NCI-H2196 treated with DMSO at 0.1 percent for 48 hours (cell line): ENCODE measurements around the gene HNRNPA2B1.
"Not testable (repeated sequence)": the region's sequence is repeated elsewhere in the genome, so short reads cannot be mapped to it uniquely, and the experiment has no call there.

Experiments
- DNase-seq: peaks from one replicate; lab custom pipeline; 2025; ENCODE audit not compliant: unreplicated experiment; lab: John Stamatoyannopoulos, UW

The HNRNPA2B1 gene

GRCh38 chr7:26147646-26148306 is 52.8 kb downstream of the HNRNPA2B1 start:
- not testable (repeated sequence) for DNase-seq

- DNase-seq: peak; percentile 15
Measured at GRCh38 chr7:26147030-26147429, 53.5 kb downstream of the HNRNPA2B1 start.

- no peak for DNase-seq
Measured at GRCh38 chr7:26145238-26145637, 55.3 kb downstream of the HNRNPA2B1 start.

DNA sequence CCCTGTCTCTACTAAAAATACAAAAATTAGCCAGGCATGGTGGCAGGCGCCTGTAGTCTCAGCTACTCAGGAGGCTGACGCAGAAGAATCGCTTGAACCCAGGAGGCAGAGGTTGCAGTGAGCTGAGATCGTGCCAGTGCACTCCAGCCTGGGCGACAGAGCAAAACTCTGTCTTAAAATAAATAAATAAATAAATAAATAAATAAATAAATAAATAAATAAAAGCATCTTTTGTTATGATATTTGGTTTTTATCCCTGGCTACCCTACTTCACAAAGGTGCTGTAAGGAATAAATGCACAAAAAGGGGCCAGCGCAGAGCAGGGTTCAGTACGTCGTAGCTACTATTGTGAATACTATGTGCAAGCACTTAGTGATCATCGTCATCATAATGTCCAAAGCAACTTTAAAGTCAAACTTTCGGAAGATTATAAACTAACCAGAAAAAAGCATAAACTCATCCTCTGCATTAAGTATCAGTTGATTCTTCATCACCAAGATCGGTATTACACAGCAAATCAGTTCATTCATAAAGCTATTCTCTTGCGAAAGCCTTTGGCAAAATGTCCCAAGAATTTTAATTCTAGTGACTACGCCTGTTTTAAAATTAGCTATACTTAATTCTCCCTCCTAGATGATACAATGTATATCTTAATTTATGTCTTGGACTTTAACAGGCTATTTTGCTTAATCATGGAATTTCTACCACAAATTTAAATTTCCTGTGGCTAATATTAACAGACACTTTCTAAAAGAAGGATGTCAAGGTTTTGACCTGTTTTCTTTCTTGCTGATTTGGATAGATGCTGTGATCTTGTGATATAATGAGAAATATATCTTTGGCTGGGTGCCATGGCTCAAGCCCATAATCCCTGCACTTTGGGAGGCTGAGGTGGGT is 56.1 kb downstream of the HNRNPA2B1 start:
- DNase-seq: no peak

DNA sequence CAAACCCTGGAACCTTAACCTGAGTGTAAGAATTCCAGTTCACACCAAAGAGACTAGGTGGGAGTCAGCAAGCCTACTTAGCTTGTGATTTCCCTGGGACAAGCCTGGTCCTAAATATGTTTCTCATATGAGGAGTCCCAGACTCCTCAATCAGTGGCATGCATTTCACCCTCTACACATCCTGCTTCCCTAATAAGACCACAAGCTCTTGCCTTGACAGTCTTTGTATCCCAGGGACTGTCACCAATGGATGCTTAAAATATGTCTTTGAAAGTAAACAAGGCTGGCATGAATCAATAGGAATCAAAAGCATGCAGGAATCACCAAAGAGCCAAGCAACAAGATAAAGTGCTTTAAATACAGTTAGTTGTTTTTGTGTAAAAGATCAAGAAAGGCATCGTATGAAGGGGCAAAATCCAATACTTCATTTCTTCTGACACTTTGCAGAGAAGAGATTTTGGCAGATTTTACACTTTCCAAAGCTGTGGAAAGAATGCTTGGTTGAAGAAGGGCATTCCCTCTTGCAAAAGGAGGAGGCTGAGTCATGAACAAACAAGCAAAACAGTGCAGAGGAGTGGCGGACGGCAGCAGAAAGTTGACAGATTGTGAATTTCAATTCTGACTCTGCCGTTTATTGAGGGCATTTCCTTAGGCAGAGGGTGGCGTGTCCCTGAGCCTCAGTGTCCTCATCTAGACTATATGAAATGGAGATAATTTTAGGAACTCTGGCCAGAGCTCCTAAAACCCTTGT is 57.1 kb downstream of the HNRNPA2B1 start:
- DNase-seq: no peak

- DNase-seq: no peak
Measured at GRCh38 chr7:26141077-26141476, 59.5 kb downstream of the HNRNPA2B1 start.

DNA sequence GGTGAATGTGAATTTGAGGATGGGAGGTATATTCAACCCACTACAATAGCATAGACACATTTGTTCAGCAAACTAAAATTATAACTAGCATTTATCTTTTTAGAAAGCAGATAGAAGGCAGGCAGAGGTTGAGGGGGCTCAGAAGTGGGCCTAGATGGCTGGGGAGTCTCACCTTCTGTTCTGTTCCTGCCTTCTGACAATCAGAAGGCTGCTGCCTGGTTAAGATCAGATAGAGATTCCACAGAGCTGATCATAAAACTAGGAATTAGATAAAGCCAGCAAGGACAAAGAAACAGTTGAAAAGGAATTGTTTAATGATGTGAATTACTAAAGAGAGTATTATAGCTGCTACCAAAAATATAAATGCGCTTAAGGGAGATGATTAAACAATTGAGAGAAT is 60.2 kb downstream of the HNRNPA2B1 start:
- no peak for DNase-seq
